ENCODE results near the gene BORCS8. TPM values are rescaled to one million over a fixed set of nuclear protein-coding genes. Genes with fewer than 3 reads are reported as not detected.

Gene BORCS8
- total and polyA plus RNA-seq, 2 of the 13 experiments (the other 11 are each of a cell fraction or from before 2014, with no cell fraction given), result 9.6 to 13.3 TPM

DNA sequence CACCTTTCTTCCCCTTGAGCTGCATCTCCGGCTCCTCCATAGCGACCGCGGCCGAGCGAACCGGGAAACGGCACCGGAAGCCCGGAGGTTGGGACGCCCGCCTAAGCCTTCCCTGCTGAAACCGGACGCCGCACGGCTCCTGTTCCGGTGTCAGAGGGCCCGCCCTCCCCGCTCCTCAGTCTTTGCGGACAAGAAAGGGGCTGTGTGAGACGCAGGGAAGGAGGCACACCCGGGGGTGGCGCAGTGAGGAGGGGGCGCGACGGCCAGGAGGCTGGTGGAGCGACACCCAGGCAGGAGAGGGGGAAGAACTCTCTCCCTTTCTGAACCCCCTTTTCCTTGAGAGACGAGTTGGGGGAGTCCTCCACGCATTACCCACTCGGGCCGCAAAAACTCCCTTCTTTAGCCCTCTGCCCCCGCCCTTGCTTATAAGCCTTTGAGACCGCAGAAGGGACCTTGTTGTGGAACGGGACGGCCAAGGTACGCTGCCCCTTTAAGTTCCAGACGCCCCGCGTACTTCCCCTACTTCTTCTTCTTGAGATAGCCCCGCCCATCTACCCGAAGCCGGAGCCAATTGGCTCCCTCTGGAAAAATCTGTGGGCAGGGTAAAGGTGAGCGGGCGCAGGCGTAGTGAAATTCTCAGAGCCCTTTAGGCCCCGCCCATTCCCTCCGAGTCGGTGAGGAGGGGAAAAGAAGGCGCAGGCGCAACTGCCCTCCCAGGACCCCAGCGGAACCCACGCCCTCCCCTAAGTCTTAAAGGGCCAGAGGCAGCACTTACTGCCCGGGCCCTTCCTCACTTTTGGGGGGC, at the start of gene BORCS8, which contains the start of gene RFXANK (continued):
- TF ChIP-seq ZFP36L2 (CRISPR knock-in tag; IDR thresholded peaks at IDR 0.05), result peak; percentile 25; the same call in 1 of the 2 replicates
- TF ChIP-seq ZNF431 (CRISPR knock-in tag; IDR thresholded peaks at IDR 0.05; ENCODE audit: borderline replicate concordance, low read depth), result no peak
- peak; percentile 87 for TF ChIP-seq EED (CRISPR knock-in tag; IDR thresholded peaks at IDR 0.05)
- TF ChIP-seq MYC (CRISPR knock-in tag; IDR thresholded peaks at IDR 0.05; ENCODE audit: borderline replicate concordance), result peak; percentile 23; the same call in 1 of the 2 replicates
- peak; percentile 16 to 48; a peak in 2 of 4 replicates for TF ChIP-seq EP300 (IDR thresholded peaks at IDR 0.05; ENCODE audit: low read depth in 2 of 2, low read length in 2 of 2)
- TF ChIP-seq EP300 (CRISPR knock-in tag; IDR thresholded peaks at IDR 0.05; ENCODE audit: borderline replicate concordance), result peak; percentile 27; the same call in 1 of the 2 replicates
- TF ChIP-seq, protein P1, sequence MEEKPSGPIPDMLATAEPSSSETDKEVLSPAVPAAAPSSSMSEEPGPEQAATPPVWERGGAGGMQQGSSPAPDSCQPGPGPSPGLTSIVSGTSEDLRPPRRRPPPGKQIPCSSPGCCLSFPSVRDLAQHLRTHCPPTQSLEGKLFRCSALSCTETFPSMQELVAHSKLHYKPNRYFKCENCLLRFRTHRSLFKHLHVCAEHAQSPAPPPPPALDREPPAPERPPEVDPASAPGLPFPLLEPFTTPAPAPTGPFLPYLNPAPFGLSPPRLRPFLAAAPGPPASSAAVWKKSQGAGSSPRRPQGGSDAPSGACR (CRISPR knock-in tag; IDR thresholded peaks at IDR 0.05), result peak; percentile 90; the same call in 1 of the 2 replicates
- peak; percentile 67; the same call in 1 of the 2 replicates for TF ChIP-seq GLI4 (CRISPR knock-in tag; IDR thresholded peaks at IDR 0.05; ENCODE audit: borderline replicate concordance)
- no peak for TF ChIP-seq ZNF562 (CRISPR knock-in tag; IDR thresholded peaks at IDR 0.05; ENCODE audit: borderline replicate concordance)
- no peak for TF ChIP-seq PLRG1 (conservative IDR thresholded peaks at IDR 0.05)
- TF ChIP-seq ZBTB7B (CRISPR knock-in tag; IDR thresholded peaks at IDR 0.05), result no peak; the same call in 1 of the 2 replicates
- TF ChIP-seq, protein P2, sequence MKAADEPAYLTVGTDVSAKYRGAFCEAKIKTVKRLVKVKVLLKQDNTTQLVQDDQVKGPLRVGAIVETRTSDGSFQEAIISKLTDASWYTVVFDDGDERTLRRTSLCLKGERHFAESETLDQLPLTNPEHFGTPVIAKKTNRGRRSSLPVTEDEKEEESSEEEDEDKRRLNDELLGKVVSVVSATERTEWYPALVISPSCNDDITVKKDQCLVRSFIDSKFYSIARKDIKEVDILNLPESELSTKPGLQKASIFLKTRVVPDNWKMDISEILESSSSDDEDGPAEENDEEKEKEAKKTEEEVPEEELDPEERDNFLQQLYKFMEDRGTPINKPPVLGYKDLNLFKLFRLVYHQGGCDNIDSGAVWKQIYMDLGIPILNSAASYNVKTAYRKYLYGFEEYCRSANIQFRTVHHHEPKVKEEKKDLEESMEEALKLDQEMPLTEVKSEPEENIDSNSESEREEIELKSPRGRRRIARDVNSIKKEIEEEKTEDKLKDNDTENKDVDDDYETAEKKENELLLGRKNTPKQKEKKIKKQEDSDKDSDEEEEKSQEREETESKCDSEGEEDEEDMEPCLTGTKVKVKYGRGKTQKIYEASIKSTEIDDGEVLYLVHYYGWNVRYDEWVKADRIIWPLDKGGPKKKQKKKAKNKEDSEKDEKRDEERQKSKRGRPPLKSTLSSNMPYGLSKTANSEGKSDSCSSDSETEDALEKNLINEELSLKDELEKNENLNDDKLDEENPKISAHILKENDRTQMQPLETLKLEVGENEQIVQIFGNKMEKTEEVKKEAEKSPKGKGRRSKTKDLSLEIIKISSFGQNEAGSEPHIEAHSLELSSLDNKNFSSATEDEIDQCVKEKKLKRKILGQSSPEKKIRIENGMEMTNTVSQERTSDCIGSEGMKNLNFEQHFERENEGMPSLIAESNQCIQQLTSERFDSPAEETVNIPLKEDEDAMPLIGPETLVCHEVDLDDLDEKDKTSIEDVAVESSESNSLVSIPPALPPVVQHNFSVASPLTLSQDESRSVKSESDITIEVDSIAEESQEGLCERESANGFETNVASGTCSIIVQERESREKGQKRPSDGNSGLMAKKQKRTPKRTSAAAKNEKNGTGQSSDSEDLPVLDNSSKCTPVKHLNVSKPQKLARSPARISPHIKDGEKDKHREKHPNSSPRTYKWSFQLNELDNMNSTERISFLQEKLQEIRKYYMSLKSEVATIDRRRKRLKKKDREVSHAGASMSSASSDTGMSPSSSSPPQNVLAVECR (CRISPR knock-in tag; IDR thresholded peaks at IDR 0.05; ENCODE audit: borderline replicate concordance), result peak; percentile 97
- no peak for TF ChIP-seq DR1 (CRISPR knock-in tag; IDR thresholded peaks at IDR 0.05)
- TF ChIP-seq CHD2 (IDR thresholded peaks at IDR 0.05; ENCODE audit: low read depth, low read length), result 0 out of 2 replicates have a peak, but pooled peaks have one; percentile 14
- peak; percentile 64; the same call in 1 of the 2 replicates for TF ChIP-seq ELF3 (CRISPR knock-in tag; IDR thresholded peaks at IDR 0.05)
- no peak for TF ChIP-seq ATAD3A (CRISPR knock-in tag; IDR thresholded peaks at IDR 0.05)
- TF ChIP-seq, protein P3, sequence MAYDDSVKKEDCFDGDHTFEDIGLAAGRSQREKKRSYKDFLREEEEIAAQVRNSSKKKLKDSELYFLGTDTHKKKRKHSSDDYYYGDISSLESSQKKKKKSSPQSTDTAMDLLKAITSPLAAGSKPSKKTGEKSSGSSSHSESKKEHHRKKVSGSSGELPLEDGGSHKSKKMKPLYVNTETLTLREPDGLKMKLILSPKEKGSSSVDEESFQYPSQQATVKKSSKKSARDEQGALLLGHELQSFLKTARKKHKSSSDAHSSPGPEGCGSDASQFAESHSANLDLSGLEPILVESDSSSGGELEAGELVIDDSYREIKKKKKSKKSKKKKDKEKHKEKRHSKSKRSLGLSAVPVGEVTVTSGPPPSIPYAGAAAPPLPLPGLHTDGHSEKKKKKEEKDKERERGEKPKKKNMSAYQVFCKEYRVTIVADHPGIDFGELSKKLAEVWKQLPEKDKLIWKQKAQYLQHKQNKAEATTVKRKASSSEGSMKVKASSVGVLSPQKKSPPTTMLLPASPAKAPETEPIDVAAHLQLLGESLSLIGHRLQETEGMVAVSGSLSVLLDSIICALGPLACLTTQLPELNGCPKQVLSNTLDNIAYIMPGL (CRISPR knock-in tag; IDR thresholded peaks at IDR 0.05; ENCODE audit: borderline replicate concordance in 1 of 2, low read depth in 1 of 2), result peak; percentile 69 to 91
- 0 out of 2 replicates have a peak, but pooled peaks have one; percentile 80 for TF ChIP-seq ZFP36L1 (CRISPR knock-in tag; IDR thresholded peaks at IDR 0.05)
- TF ChIP-seq, protein P4, sequence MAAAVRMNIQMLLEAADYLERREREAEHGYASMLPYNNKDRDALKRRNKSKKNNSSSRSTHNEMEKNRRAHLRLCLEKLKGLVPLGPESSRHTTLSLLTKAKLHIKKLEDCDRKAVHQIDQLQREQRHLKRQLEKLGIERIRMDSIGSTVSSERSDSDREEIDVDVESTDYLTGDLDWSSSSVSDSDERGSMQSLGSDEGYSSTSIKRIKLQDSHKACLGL (CRISPR knock-in tag; IDR thresholded peaks at IDR 0.05), result peak; percentile 78; the same call in 1 of the 2 replicates
- TF ChIP-seq ZNF724P (CRISPR knock-in tag; IDR thresholded peaks at IDR 0.05; ENCODE audit: borderline replicate concordance), result peak; percentile 63; the same call in 1 of the 2 replicates
- peak; percentile 24; the same call in 1 of the 2 replicates for TF ChIP-seq SP5 (CRISPR knock-in tag; IDR thresholded peaks at IDR 0.05; ENCODE audit: borderline replicate concordance, low read depth)
- no peak; the same call in 1 of the 2 replicates for TF ChIP-seq GZF1 (CRISPR knock-in tag; IDR thresholded peaks at IDR 0.05)
